Endothelial cell of umbilical vein (primary cell): ENCODE measurements around the gene FOXB1.

ENCODE experiments used
- POLR2A ChIP-seq: IDR thresholded peaks from 2 replicates; pipeline ENCODE4 v1.6.1; 2012; ENCODE audit warnings: low read depth, mild to moderate bottlenecking, control low read depth, low read length
- TF ChIP-seq, protein P1 (sequence below), 2 donors: IDR thresholded peaks; 1 replicate in 1 of 2; 2 replicates in 1 of 2; pipeline ENCODE4 v1.5.1; 2011; ENCODE audit warnings: low read length in 2 of 2, mild to moderate bottlenecking in 2 of 2, moderate library complexity in 2 of 2, control low read depth in 1 of 2, inconsistent platforms in 1 of 2, low read depth in 1 of 2; ENCODE audit not compliant: insufficient read depth in 1 of 2; ENCODE audit errors: extremely low read depth in 1 of 2

DNA sequence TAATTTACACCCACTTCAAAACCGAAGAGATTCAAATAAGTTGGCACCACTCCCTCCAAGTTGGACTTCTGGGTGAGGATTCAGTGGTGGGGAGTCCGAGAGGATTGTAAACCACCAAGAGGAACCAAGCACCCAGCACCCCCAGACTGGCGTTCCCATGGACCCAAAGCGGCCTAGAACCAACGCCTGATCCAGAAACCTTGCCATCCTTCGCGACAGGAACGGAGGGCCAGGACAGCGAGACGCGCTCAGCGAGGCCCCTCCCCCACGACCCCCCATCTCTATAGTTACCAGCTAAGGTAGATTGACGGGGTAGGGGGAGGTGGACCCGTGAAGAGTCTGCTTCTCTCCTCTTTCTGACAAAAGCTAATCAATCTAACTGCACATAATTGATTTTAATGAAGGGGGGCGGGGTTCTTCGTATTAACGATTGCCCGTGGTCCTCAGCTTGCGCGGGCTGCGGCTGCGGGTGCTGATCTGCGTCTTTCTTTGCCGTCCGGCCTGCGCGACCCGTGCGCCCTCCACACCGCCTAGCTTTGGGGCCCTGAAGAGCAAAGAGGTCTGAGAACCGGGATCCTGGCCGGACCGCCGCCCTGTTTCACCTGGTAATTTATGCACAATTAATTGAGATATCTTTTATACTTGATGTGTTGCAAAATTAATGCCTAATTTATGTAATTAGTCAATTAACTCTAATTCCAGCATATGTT is 10.9 kb upstream of the FOXB1 start:
- TF ChIP-seq, protein P1, sequence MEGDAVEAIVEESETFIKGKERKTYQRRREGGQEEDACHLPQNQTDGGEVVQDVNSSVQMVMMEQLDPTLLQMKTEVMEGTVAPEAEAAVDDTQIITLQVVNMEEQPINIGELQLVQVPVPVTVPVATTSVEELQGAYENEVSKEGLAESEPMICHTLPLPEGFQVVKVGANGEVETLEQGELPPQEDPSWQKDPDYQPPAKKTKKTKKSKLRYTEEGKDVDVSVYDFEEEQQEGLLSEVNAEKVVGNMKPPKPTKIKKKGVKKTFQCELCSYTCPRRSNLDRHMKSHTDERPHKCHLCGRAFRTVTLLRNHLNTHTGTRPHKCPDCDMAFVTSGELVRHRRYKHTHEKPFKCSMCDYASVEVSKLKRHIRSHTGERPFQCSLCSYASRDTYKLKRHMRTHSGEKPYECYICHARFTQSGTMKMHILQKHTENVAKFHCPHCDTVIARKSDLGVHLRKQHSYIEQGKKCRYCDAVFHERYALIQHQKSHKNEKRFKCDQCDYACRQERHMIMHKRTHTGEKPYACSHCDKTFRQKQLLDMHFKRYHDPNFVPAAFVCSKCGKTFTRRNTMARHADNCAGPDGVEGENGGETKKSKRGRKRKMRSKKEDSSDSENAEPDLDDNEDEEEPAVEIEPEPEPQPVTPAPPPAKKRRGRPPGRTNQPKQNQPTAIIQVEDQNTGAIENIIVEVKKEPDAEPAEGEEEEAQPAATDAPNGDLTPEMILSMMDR (IDR thresholded peaks at IDR 0.05; ENCODE audit: extremely low read depth in 1 of 2, insufficient read depth in 1 of 2, low read depth in 1 of 2, low read length in 2 of 2) = no peak
- TF ChIP-seq POLR2A = no peak
